Measurements from ENCODE around the gene PTPN1. TPM values are rescaled to one million over a fixed set of nuclear protein-coding genes. Genes with fewer than 3 reads are reported as not detected.
A peak's percentile ranks its signal among the peaks of the same experiment; 100 is the strongest.
"Not testable (repeated sequence)": the region's sequence is repeated elsewhere in the genome, so short reads cannot be mapped to it uniquely, and the experiment has no call there.

The PTPN1 gene
- total and polyA plus RNA-seq, 2 experiments from 2014 or later = 16.9 to 26.4 TPM

GRCh38 chr20:50537546-50538201, 27.5 kb downstream of the PTPN1 start:
- H3K4me2 ChIP-seq = no peak overlapping the region
- H2AFZ ChIP-seq = no peak overlapping the region

DNA sequence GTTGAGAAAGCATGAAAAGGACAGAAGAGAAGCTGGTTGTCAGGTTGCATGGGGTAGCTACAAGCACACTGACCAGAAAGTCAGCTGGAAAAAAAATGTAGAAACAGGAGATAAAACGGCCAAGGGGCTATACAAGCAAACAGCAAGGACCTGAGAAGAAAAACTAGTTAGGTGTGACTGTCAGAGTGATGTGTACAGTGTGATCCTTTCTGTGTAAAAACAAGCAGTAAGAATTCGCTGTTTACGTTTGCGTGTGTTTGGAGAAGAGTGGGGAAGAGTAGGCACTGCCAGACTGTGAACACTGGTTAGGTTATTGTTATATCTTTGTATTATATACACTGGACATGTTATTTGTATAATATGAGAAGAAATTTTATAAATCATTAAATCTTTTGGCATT, 28.1 kb downstream of the PTPN1 start:
- no peak for DNase-seq (ENCODE audit: low spot score)
- H3F3A ChIP-seq (replicated peaks; ENCODE audit: low read depth) = no peaks in the 10 kb centered on the region
- H3K4me1 Mint-ChIP-seq = peaks cover 2% of the 10 kb centered on the region; the same call in 1 of the 3 replicates
- H4K20me1 ChIP-seq (replicated peaks; ENCODE audit: insufficient read depth) = no peaks in the 10 kb centered on the region; the same call in 1 of the 2 replicates
- no peak overlapping the region for H3K4me3 ChIP-seq
- H3K79me2 ChIP-seq (replicated peaks; ENCODE audit: insufficient read depth) = peaks cover 89% of the 10 kb centered on the region
- H3K27me3 ChIP-seq (ENCODE audit: insufficient read depth) = no peaks in the 10 kb centered on the region
- ATAC-seq = no peak
- H3K9me3 Mint-ChIP-seq = no peaks in the 10 kb centered on the region
- TF ChIP-seq NANOG (IDR thresholded peaks at IDR 0.05; ENCODE audit: borderline replicate concordance) (no peak), EZH2 (IDR thresholded peaks at IDR 0.05; ENCODE audit: low read depth, unreplicated experiment) (no peak), EZH2phosphoT487 (IDR thresholded peaks at IDR 0.05; ENCODE audit: unreplicated experiment) (no peak), ETS1 (IDR thresholded peaks at IDR 0.05) (no peak), ZNF114 (CRISPR knock-in tag; IDR thresholded peaks at IDR 0.05) (no peak), ZNF331 (CRISPR knock-in tag; IDR thresholded peaks at IDR 0.05; ENCODE audit: low read depth) (no peak)
- no peaks in the 10 kb centered on the region for H3K9me2 ChIP-seq (ENCODE audit: insufficient read depth)
- no peak overlapping the region for H3K27ac Mint-ChIP-seq
- peak overlapping the region; percentile 28 for H3K27ac ChIP-seq (ENCODE audit: low read depth)
- H3K36me3 Mint-ChIP-seq (ENCODE audit: low read depth) = no peaks in the 10 kb centered on the region; the same call in 2 of the 3 replicates
- H3K27me3 Mint-ChIP-seq (ENCODE audit: insufficient read depth, low read depth, poor library complexity) = peaks cover 3% of the 10 kb centered on the region
- no peak overlapping the region for H3K4me3 Mint-ChIP-seq
- no peak overlapping the region for H2AFZ ChIP-seq
- no peaks in the 10 kb centered on the region for H3K4me1 ChIP-seq (ENCODE audit: insufficient read depth)
- no peaks in the 10 kb centered on the region for H3K36me3 ChIP-seq (ENCODE audit: insufficient read depth)
- no peak overlapping the region for H3K4me2 ChIP-seq

More at GRCh38 chr20:50537546-50538201, 27.5 kb downstream of the PTPN1 start:
- no peaks in the 10 kb centered on the region for H3K36me3 ChIP-seq (ENCODE audit: insufficient read depth)
- no peak for TF ChIP-seq NANOG (IDR thresholded peaks at IDR 0.05; ENCODE audit: borderline replicate concordance)
- TF ChIP-seq CREB1 (CRISPR knock-in tag; IDR thresholded peaks at IDR 0.05; ENCODE audit: low read depth) = no peak
- no peaks in the 10 kb centered on the region for H3K4me1 ChIP-seq (ENCODE audit: insufficient read depth)
- H3K27me3 ChIP-seq (ENCODE audit: insufficient read depth) = no peaks in the 10 kb centered on the region
- ATAC-seq (no peak), DNase-seq (ENCODE audit: low spot score) (no peak)
- no peaks in the 10 kb centered on the region for H3K9me3 Mint-ChIP-seq
- peaks cover 94% of the 10 kb centered on the region for H3K79me2 ChIP-seq (replicated peaks; ENCODE audit: insufficient read depth)
- H3F3A ChIP-seq (replicated peaks; ENCODE audit: low read depth) = no peaks in the 10 kb centered on the region
- peaks cover 2% of the 10 kb centered on the region; the same call in 1 of the 3 replicates for H3K4me1 Mint-ChIP-seq
- peaks cover 3% of the 10 kb centered on the region for H3K27me3 Mint-ChIP-seq (ENCODE audit: insufficient read depth, low read depth, poor library complexity)
- no peaks in the 10 kb centered on the region for H3K9me2 ChIP-seq (ENCODE audit: insufficient read depth)
- no peak overlapping the region for H3K4me3 Mint-ChIP-seq
- H3K27ac Mint-ChIP-seq = no peak overlapping the region
- H3K27ac ChIP-seq (ENCODE audit: low read depth) = peak overlapping the region; percentile 28
- H3K4me3 ChIP-seq = no peak overlapping the region
- H4K20me1 ChIP-seq (replicated peaks; ENCODE audit: insufficient read depth) = no peaks in the 10 kb centered on the region; the same call in 1 of the 2 replicates
- no peaks in the 10 kb centered on the region; the same call in 2 of the 3 replicates for H3K36me3 Mint-ChIP-seq (ENCODE audit: low read depth)

- not testable (repeated sequence) for H3K27ac ChIP-seq (ENCODE audit: low read depth); H3K9me3 Mint-ChIP-seq; H3K36me3 Mint-ChIP-seq (ENCODE audit: low read depth); ATAC-seq; H3K27me3 ChIP-seq (ENCODE audit: insufficient read depth); H3K36me3 ChIP-seq (ENCODE audit: insufficient read depth); H3K9me2 ChIP-seq (ENCODE audit: insufficient read depth); H3K4me2 ChIP-seq; H3K27me3 Mint-ChIP-seq (ENCODE audit: insufficient read depth, low read depth, poor library complexity); H3F3A ChIP-seq (replicated peaks; ENCODE audit: low read depth); H2AFZ ChIP-seq; H4K20me1 ChIP-seq (replicated peaks; ENCODE audit: insufficient read depth); H3K4me1 Mint-ChIP-seq; H3K4me3 ChIP-seq; H3K27ac Mint-ChIP-seq; H3K4me1 ChIP-seq (ENCODE audit: insufficient read depth); DNase-seq (ENCODE audit: low spot score); H3K4me3 Mint-ChIP-seq
- peaks cover 86% of the 10 kb centered on the region for H3K79me2 ChIP-seq (replicated peaks; ENCODE audit: insufficient read depth)
These were observed 29.6 kb downstream of the PTPN1 start for GRCh38 chr20:50539798-50540197.

Measured in GM23338 (cell line).